GM19455 (cell line): ENCODE measurements around the gene C4orf33.
"Not testable (repeated sequence)": the region's sequence is repeated elsewhere in the genome, so short reads cannot be mapped to it uniquely, and the experiment has no call there.

Experiments used
- ATAC-seq: cut with Tn5 transposase; IDR thresholded peaks from one replicate; pipeline ENCODE4 v1.9.1; 2021; ENCODE audit not compliant: unreplicated experiment

The C4orf33 gene

DNA sequence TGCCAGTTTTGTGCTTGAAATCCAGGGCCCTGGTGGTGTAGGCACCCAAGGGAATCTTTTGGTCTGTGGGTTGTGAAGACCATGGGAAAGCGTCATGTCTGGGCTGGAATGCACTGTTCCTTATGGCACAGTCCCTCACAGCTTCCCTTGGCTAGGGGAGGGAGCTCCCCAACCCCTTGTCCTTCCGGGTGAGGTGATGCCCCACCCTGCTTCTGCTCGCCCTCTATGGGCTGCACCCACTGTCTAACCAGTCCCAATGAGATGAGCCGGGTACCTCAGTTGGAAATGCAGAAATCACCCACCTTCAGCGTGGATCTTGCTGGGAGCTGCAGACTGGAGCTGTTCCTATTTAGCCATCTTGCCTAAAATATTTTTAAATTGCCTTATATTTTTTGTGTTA lies 30.7 kb downstream of the C4orf33 start:
- not testable (repeated sequence) for ATAC-seq

DNA sequence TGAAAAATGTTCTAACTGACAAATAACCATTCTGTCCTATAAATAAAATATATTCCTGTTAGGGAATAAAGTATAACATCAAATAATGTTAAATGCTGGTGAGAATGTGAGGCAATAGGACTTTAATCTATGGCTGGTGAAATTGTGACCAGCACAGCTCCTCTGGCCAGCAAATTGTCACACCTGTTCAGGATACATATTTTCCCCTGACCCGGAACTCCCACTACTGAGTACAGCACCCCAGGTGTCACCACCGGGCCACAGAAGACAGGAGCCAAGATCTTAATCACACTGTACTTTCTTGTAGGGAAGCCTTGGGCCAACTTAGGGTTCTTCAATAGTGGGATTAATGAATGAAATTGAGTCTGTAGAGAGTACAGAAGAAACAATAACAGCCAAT lies 33.2 kb downstream of the C4orf33 start:
- ATAC-seq, result no peak

DNA sequence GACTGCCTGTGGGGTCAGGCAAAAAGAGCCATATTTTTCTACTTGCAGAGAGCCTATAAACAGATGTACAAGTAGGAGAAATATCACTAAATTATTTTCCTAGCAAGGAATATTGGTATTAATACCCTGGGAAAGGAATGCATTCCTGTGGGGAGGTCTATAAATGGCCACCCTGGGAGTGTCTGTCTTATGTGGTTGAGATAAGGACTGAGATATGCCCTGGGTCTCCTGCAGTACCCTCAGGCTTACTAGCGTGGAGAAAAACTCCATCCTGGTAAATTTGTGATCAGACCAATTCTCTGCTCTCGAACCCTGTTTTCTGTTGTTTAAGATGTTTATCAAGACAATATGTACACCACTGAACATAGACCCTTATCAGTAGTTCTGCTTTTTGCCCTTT lies 35.4 kb downstream of the C4orf33 start:
- ATAC-seq, result no peak

DNA sequence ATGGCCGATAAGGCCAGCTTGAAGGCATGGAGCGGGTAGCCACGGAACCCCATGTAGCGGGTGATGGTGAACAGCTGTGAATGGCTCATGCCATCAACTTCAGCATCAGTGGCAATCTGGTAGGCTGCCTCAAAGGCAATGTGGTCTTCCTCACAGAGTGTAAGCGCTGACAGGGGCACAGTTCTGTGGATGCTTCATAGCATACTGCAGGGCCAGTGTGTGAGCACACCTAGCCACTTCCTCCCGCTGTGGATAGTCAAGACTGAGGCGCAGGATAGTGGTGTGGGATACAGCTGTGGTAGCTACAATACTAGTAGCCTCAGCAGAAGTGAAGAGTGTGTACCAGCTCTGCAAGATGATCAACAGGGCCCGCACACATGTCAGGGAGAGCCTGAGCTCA lies 40.5 kb downstream of the C4orf33 start:
- no peak for ATAC-seq

DNA sequence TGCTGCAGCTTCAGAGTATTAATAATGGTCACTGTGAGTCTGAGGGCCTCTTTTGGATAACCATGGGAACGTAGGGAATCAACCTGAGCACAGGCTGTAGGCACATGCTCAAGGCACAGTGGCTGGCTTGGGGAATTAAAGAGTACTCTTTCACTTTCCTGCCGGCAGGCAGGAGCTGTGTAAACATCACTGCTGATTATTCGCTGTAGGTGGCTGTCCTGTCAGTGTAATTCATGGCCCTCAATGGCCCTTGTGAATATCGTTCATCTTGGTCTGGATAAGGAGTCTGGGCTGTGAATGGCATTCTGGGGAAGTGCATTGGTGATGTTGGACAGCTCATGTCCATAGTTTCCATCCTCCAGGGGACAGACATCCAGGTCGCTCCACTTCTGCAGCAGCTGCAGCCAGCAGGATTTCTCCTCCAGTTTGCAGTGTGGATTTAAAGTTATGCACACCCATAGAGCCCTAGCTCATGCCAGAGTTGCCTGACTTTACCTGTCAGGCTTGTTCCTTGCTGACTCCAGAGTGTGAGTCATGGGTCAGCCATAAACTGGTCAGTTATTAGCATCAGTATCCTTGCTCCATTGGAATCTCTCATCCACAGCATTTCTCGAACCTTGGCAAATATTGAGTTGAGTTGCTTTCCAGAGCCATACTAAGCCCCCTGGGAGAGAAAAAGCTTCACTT lies 43.0 kb downstream of the C4orf33 start:
- ATAC-seq, result no peak

DNA sequence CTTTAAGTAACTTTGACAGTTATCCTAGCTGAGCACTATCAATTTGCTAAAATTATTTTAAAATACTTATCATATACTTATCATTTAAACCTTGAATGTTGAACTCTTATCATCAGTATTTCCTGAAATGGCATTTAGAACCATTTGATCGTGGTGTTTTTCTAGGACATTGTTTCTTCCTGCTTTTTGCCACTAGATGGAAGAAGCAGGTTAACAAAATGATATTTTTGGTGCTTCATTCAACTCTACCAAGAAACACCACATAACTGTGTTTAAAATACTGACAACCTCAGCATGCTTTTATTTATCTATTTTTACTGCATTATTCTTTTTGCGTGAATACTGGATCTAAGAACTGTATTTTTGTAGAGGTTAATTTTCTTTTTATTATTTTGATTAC lies 44.6 kb downstream of the C4orf33 start:
- ATAC-seq, result no peak

DNA sequence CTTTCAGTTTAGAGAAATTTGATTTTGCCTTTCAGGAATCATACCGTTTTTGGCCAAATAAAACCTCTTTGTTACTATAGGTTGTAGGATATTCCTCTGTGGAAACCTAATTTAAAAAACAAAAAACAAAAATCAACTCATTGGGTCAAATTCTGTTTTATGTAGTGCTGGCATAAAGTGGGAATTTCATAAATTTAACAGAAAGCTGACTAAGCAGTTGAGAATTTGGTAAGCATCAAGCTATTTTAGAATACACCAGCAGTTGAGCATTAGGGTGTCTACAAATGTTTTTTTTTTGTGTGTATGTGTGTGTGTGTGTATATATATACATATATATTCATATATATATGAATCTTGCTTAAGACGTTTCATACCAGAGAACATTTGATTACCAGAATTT lies 47.4 kb downstream of the C4orf33 start:
- no peak for ATAC-seq

DNA sequence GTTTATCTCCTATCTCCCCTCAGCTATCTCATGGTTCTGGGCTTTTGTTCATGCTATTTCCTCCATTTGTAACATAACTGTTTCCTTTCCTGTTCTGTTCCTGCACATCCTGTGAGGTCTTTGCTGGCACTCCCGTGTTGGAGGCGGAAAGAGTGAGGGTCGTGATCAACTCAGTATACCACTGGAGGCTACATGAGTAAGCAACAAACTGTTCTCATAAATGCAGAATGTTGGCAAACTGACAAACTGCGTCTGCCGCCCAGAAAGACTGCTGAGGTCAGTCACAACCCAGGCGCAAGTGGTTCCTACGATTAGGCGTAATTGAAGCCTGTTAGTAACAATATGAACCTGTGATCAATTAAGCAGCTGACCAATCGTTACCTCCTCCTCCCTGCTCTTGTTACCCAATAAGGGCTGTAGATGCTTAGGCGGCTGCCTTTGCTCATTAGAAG lies 48.8 kb downstream of the C4orf33 start:
- ATAC-seq, result no peak

DNA sequence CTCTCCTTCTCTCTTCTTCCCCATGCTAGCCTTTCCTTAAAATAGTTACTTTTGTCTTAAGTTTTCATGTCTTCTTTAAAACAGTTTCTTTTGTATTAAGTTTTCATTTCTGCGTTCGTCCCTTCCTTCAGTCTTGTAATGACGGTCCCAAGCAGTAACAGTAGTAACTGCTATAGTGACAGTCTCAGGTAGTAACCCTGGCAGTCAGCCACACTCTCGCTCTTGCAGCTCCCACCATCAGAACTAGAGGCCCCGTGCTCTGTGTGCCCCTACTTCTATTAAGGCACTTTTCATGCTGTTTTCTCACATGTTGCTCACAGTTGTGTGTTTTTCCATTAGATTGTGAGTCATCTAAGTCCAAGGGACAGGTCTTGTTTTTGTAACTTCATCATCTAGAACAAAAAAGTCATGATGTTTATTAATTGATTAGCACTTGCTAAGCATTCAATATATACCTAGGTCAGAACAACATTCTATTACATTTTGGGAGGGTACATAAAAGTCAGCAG lies 49.3 kb downstream of the C4orf33 start:
- ATAC-seq, result no peak

DNA sequence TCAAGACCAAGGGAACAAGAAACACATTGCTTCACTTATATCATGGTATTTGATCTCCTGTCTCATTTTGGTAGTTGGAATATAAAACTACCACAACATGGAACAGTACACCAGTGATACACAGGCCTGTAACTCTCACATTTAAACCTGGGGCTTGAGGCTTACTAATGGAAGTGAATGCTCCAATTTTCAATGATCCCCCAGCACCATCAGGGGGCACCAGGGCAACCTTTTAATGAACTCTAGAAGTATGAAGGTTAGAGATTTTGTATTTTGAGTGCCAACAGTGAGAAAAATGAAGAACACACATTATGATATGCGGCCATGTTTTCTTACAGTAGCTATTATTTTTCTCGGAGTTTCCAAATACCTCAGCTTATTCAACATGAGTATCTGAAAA lies 50.7 kb downstream of the C4orf33 start:
- no peak for ATAC-seq

DNA sequence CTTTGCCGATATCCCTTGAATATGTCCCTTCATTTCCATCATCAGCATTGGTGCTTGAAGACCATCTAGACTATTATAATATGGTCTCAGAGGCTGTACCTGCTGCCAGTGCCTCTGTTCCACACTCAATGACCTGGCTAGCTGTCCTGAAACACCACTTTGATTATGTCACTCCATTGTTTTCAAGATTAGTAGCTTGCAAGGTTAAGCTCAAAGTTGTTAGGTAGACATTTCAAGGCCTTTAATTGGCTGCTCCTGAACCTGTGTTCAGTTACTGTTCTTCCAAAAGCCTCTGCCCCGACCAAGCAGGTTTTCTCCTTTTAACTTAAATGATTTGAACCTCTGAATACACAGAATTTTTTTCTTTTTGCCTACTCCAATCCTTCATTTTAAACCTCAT lies 52.9 kb downstream of the C4orf33 start:
- ATAC-seq, result no peak

DNA sequence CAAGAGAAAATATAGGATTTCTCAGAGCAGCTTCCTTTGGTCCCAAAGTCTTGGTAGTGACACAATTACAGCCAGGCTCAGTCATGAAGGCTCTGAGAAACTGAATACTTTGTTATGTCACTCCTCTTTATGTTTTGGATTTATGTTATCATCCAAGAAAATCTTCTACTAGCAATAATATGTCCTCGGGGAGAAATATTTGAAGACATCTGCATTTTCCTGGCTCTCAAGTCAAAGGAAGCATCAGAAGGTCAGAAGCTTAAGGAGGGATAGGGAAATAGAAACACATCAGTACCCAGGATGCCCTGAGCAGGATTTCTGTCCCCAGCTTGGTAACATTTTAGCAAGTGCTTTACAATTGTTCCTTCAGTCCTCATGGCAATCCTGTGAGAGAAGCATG lies 54.0 kb downstream of the C4orf33 start:
- no peak for ATAC-seq

DNA sequence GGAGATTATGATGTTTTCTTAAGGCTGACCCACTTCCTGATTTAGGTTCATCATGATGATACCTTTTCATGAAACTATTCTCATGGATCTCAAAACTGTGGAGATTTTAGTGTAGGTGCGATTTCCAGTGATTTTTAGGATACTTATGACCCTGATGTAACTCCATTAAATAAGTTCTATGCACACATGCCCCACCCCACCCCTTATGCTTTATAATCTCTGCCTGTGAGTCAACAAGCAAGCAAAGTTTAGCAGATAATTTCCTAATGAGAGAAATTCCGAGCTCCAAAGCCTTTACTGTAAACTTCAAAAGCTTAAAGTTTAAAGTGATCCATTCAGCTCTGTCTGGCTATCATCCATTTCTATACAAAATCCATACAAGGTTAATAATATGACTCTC lies 56.4 kb downstream of the C4orf33 start:
- no peak for ATAC-seq

DNA sequence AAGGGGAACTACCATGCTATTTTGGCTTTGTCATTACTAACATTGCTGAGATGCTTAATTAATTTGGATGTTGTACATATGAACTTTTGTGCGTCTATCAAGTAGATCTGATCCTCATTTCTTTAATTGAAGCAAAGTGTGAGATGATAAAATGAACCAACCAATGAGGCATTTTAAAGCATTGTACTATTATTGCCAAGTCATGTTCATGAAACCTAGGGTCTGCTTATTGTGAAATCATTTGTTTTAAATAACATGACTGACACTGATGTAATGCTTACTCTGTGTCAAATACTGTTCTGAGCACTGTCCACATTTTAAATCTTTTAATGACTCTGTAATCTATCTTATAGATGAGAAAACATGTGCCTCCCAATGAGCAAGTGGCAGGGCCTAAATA lies 57.7 kb downstream of the C4orf33 start:
- no peak for ATAC-seq

DNA sequence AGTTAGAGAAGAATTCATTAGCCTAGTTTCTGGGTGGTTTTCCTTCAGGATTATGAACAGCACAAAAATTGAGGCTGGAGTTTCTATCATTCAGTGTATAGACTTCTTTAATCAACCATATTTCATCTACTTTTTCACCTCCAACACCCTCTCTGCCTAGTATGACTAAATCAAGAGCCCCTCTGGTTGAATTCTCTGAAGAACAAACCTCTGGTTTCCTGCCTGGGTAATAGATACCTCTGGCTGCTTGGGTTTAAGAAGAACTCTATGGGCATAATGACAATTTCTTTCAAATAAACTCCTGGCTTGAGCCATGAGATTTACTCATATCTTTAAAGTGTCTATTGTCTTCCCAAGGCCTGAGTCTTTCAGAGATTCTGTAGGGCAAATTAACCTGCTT lies 66.5 kb downstream of the C4orf33 start:
- no peak for ATAC-seq

DNA sequence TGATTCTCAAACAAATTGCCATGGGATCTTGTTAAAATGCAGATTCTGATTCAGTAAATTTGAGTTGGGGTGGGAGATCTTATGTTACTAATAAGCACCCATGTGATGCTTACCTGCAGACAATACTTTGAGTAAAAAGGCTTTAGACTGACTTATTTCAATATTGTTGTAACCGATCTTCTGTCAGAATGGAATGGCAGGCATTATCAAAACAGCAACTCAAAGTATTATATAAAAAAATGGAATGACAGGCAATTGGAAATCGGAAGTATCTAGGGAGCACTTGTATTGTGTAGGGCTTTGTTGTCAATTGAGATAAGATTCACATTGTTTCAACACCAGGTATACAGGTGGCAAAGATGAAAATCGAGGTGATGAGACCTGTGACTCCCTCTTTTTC lies 67.5 kb downstream of the C4orf33 start:
- ATAC-seq, result no peak

DNA sequence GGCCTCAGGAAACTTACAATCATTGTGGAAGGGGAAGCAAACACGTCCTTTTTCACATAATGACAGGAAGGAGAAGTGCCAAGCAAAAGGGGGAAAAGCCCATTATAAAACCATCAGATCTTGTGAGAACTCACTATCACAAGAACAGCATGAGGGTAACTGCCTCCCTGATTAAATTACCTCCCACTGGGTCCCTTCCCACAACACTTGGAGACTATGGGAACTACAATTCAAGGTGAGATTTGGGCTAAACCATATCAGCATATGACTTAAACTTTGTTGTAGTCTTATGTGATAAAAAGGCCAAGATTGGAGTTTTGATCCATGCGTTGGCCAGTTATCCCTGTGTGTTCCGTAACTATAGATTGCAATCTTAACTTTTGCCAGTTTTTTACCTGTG lies 68.3 kb downstream of the C4orf33 start:
- ATAC-seq, result no peak
